ENCODE measurements around the gene VSTM2L.

- TF ChIP-seq EZH2 (IDR thresholded peaks at IDR 0.05) = no peak
- TF ChIP-seq FOXP2 (optimal IDR thresholded peaks at IDR 0.05; ENCODE audit: control extremely low read depth, extremely low read length, insufficient read depth) = no peak
Observed at GRCh38 chr20:37932074-37932473, 29.1 kb downstream of the VSTM2L start.

Data from SK-N-MC (cell line).